Heart left ventricle (tissue), 16 donors: ENCODE results near the gene CHRNA1. TPM values are rescaled to one million over a fixed set of nuclear protein-coding genes. Genes with fewer than 3 reads are reported as not detected.

Experiments used
- ATAC-seq, 4 donors: fragments of 200-7000 bp; cut with Tn5 transposase; one replicate each; pipeline ENCODE4 v1.9.1; 2020 to 2022; ENCODE audit warnings: moderate library complexity in 4 of 4, mild to moderate bottlenecking in 3 of 4, moderate number of reproducible peaks in 1 of 4
- DNase-seq, 5 donors: peaks; one replicate each; pipeline ENCODE4 v3.0.0-alpha.2; 2020
- H3K27ac ChIP-seq, 12 donors: fragments of 200-600 bp; sonication (generic) in 4 of 12; one replicate each; pipeline versions ENCODE4 v1.5.0 to v1.8.0; 2016 to 2022; ENCODE audit warnings: mild to moderate bottlenecking in 2 of 12
- H3K27me3 ChIP-seq, 9 donors: fragments of 200-600 bp; sonication (generic) in 2 of 9; one replicate each; pipeline versions ENCODE4 v1.5.1 to v1.8.0; 2016 to 2022; ENCODE audit warnings: mild to moderate bottlenecking in 3 of 9
- H3K36me3 ChIP-seq, 9 donors: fragments of 200-600 bp; sonication (generic) in 2 of 9; one replicate each; pipeline versions ENCODE4 v1.5.0 to v1.8.0; 2018 to 2022; ENCODE audit warnings: mild to moderate bottlenecking in 2 of 9
- H3K4me1 ChIP-seq, 12 donors: fragments of 200-600 bp; sonication (generic) in 4 of 12; one replicate each; pipeline versions ENCODE4 v1.5.0 to v1.8.0; 2016 to 2022; ENCODE audit warnings: mild to moderate bottlenecking in 3 of 12
- H3K4me3 ChIP-seq, 12 donors: fragments of 200-600 bp; sonication (generic) in 4 of 12; one replicate each; pipeline versions ENCODE4 v1.5.0 to v1.8.0; 2017 to 2022; ENCODE audit warnings: mild to moderate bottlenecking in 9 of 12, moderate library complexity in 4 of 12
- H3K9me3 ChIP-seq, 12 donors: fragments of 200-600 bp; sonication (generic) in 4 of 12; one replicate each; pipeline versions ENCODE4 v1.5.0 to v1.8.0; 2016 to 2022; ENCODE audit warnings: mild to moderate bottlenecking in 1 of 12
- POLR2A ChIP-seq, 2 donors: fragments of 450-650 bp; IDR thresholded peaks; one replicate each; pipeline ENCODE4 v1.6.1; 2017; ENCODE audit warnings: antibody characterized with exemption in 2 of 2, mild to moderate bottlenecking in 2 of 2, moderate library complexity in 2 of 2
- WGBS, 4 donors: extraction: QIAGEN DNeasy Blood & Tissue Kit in 2 of 4; methylation state at CpG; one replicate each; pipeline versions ENCODE4 v1.1.5 to v1.1.7; 2013 to 2018; 5-methylcytosine and 5-hydroxymethylcytosine counted together
- intact Hi-C, 10 donors: fragments of 100-400 bp; cut with DNase I; formaldehyde crosslinking; loops; one replicate each; pipeline versions ENCODE4 v1.11.1 to v1.14.2; 2022
- polyA plus RNA-seq, 2 donors: library from polyadenylated mRNA; stranded (reverse); fragments of 200-250 nt; gene quantifications; one replicate each; pipeline ENCODE4 v1.2.3, GENCODE V29; 2013
- total RNA-seq, 9 donors: library from RNA; depleted of rRNA in 2 of 9; stranded (reverse); fragments of >200 nt in 2 of 9; fragmentation: NEBNext Ultra II Directional in 3 of 9; extraction: Animal tissue kit (Norgen Biotek cat#: 25700) in 3 of 9; gene quantifications; one replicate each; pipeline versions ENCODE4 v1.1.0 to v1.2.4, GENCODE V29; 2016 to 2023
- TF ChIP-seq, protein P1 (sequence below), 12 donors: fragments of 200-600 bp; sonication (generic) in 4 of 12; IDR thresholded peaks; one replicate each; pipeline versions ENCODE4 v1.5.0 to v1.8.0; 2018 to 2022; ENCODE audit warnings: antibody characterized with exemption in 12 of 12, mild to moderate bottlenecking in 5 of 12
- donor health status: ischemic (EF 13 %, LVEDD 7.1; RV severe dilation, severe dysfunction).
- donor health status: healthy with polysubstance abuse.
- donor health status: DM: no; HTN: yes; CAD: no.
- donor health status: DM: no; HTN: no; CAD: no.
- donor health status: ischemic (EF 25% LVEDD 6.9; RV normal size, moderate dysfunction).
- donor health status: ischemic (EF 25% LVEDD 5.7; RV mildly dilated, moderate dysfunction).
- donor health status: healthy.
- donor health status: DM: yes; HTN: yes; CAD: no.
- donor health status: ischemic (EF 35%, LVEDD 5.7; RV mildly dilated, moderate dysfunction).
- donor health status: nonischemic (EF 11% LVEDD 7.7; RV severe dilation, severe dysfunction).
- donor health status: DM: yes; HTN: yes; CAD: no.
- donor health status: PGD.
- donor health status: ischemic (EF 29% LVEDD 5.4; RV normal size, mild dysfunction).
- donor health status: nonischemic (EF 23%, LVEDD 6.1; RV moderate dilation, normal function).

CHRNA1 gene
- total and polyA plus RNA-seq, 11 donors: 0.07 to 1.8 (median 0.86) TPM; not detected in 3

- H3K27ac ChIP-seq: peak overlapping the region in 4 of 12 donors; percentile 19 to 65 (median 56)
- no peaks in the 10 kb centered on the region for H3K36me3 ChIP-seq
- intact Hi-C loops: loop anchor here in 2 of 10 donors (10.0 kb wide), 2 partner anchors 105 to 125 kb away; no protein-coding TSS in a partner anchor
- peaks cover 0 to 21% (median 1%) of the 10 kb centered on the region in 12 donors for H3K4me1 ChIP-seq
- TF ChIP-seq POLR2A (IDR thresholded peaks at IDR 0.05): no peak
- TF ChIP-seq, protein P1, sequence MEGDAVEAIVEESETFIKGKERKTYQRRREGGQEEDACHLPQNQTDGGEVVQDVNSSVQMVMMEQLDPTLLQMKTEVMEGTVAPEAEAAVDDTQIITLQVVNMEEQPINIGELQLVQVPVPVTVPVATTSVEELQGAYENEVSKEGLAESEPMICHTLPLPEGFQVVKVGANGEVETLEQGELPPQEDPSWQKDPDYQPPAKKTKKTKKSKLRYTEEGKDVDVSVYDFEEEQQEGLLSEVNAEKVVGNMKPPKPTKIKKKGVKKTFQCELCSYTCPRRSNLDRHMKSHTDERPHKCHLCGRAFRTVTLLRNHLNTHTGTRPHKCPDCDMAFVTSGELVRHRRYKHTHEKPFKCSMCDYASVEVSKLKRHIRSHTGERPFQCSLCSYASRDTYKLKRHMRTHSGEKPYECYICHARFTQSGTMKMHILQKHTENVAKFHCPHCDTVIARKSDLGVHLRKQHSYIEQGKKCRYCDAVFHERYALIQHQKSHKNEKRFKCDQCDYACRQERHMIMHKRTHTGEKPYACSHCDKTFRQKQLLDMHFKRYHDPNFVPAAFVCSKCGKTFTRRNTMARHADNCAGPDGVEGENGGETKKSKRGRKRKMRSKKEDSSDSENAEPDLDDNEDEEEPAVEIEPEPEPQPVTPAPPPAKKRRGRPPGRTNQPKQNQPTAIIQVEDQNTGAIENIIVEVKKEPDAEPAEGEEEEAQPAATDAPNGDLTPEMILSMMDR (IDR thresholded peaks at IDR 0.05): no peak
- DNase-seq (no peak), ATAC-seq (no peak)
- no peaks in the 10 kb centered on the region for H3K27me3 ChIP-seq
- H3K4me3 ChIP-seq: no peak overlapping the region
- WGBS, 4 donors: 87 to 92% (median 88%) methylated on average over 5 of the region's 5 CpGs
- no peaks in the 10 kb centered on the region for H3K9me3 ChIP-seq
These were observed 15.2 kb upstream of the CHRNA1 start for GRCh38 chr2:174779361-174779928.

GRCh38 chr2:174778085-174778981, 14.1 kb upstream of the CHRNA1 start:
- Histone ChIP-seq H3K36me3 (no peaks in the 10 kb centered on the region), H3K27me3 (no peaks in the 10 kb centered on the region), H3K4me1 (peaks cover 0 to 21% (median 1%) of the 10 kb centered on the region in 12 donors), H3K9me3 (no peaks in the 10 kb centered on the region), H3K4me3 (no peak overlapping the region), H3K27ac (peak overlapping the region in 7 of 12 donors; percentile 5 to 65 (median 54))
- 65 to 73% (median 69%) methylated on average over 12 to 13 of the region's 13 CpGs for WGBS, 4 donors
- ATAC-seq (peak; percentile 64 to 85 (median 84)), DNase-seq (peak; percentile 42 to 70 (median 58))
- intact Hi-C loops: loop anchor here in 2 of 10 donors (10.0 kb wide), 2 partner anchors 106 to 126 kb away; no protein-coding TSS in a partner anchor
- TF ChIP-seq, protein P1 (IDR thresholded peaks at IDR 0.05): no peak
- no peak for TF ChIP-seq POLR2A (IDR thresholded peaks at IDR 0.05)

DNA sequence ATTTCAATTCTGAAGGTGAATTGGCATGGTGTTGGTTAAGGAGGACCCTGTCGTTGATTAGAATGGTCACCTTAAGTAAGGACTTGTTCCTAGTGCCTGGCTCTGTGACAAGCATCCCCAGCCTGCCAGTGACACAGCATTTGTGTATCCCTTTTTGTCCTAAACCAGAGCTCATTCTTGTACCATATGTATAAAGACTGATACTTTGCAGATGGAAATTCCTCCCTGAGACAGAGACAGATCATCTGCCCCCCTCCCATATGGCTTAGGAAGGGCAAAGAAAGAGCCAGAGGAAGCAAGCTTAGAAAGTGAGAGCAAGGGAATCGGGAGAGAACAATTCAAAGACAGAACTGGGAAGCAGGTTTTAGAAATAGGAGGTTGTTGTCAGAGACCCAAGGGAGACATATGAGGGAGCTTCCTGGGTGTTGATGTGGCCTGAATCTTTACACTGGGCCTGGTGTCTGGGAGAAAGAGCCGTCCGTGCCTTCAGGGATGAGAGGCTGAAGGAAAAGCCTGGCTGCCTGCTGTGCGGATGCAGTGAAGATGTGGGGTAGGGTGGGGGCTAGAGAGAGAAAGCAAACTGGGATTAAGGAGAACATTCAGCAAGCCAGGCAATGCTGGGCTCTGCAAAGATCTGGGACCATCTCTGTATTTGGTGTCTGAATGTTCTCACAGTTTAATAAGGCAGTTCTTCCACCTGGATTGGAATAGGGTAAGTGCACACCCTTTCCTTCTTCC, 13.2 kb upstream of the CHRNA1 start:
- 73 to 92% (median 77%) methylated on average over 5 of the region's 5 CpGs for WGBS, 4 donors
- Histone ChIP-seq H3K36me3 (no peaks in the 10 kb centered on the region), H3K27me3 (no peaks in the 10 kb centered on the region), H3K4me1 (peaks cover 0 to 21% (median 3%) of the 10 kb centered on the region in 12 donors), H3K27ac (peak overlapping the region in 5 of 12 donors; percentile 51 to 65 (median 57)), H3K9me3 (no peaks in the 10 kb centered on the region), H3K4me3 (no peak overlapping the region)
- intact Hi-C loops: loop anchor here in 3 of 10 donors (2.0 to 10.0 kb wide), 3 partner anchors 107 to 207 kb away; no protein-coding TSS in a partner anchor
- TF ChIP-seq, protein P1 (IDR thresholded peaks at IDR 0.05): no peak
- no peak for TF ChIP-seq POLR2A (IDR thresholded peaks at IDR 0.05)
- DNase-seq: no peak
- ATAC-seq: no peak
